RWPE2 (cell line): ENCODE data around the gene MDH1B.

Source experiments
- ATAC-seq: fragments of 200-7000 bp; cut with Tn5 transposase; 3 replicates; pipeline ENCODE4 v1.9.1; 2021; ENCODE audit warnings: low read depth
- DNase-seq: peaks from one replicate; pipeline ENCODE4 v3.0.0-alpha.2; 2020; ENCODE audit warnings: low spot score
- H3K27ac ChIP-seq: fragments of 450-650 bp; 2 replicates; pipeline ENCODE4 v1.5.1; 2017; ENCODE audit warnings: mild to moderate bottlenecking; ENCODE audit not compliant: poor library complexity, severe bottlenecking
- H3K27me3 ChIP-seq: fragments of 250-450 bp; sonication (Bioruptor Pico); 2 replicates; pipeline ENCODE4 v1.5.1; 2021; ENCODE audit warnings: mild to moderate bottlenecking, moderate library complexity; ENCODE audit not compliant: insufficient read depth, poor library complexity, severe bottlenecking
- H3K36me3 ChIP-seq: fragments of 250-450 bp; sonication (Bioruptor Pico); 2 replicates; pipeline ENCODE4 v1.5.1; 2020; ENCODE audit warnings: low read depth, mild to moderate bottlenecking, moderate library complexity
- H3K4me1 ChIP-seq: fragments of 250-450 bp; sonication (Bioruptor Pico); 2 replicates; pipeline ENCODE4 v1.5.1; 2021; ENCODE audit warnings: mild to moderate bottlenecking, moderate library complexity; ENCODE audit not compliant: insufficient read depth, poor library complexity, severe bottlenecking
- H3K4me3 ChIP-seq: fragments of 250-450 bp; sonication (Bioruptor Pico); 2 replicates; pipeline ENCODE4 v1.5.1; 2021; ENCODE audit warnings: mild to moderate bottlenecking, moderate library complexity; ENCODE audit not compliant: severe bottlenecking
- H3K9me3 ChIP-seq: fragments of 250-450 bp; sonication (Bioruptor Pico); 2 replicates; pipeline ENCODE4 v1.5.1; 2021; ENCODE audit warnings: mild to moderate bottlenecking, moderate library complexity; ENCODE audit not compliant: severe bottlenecking
- CTCF ChIP-seq: fragments of 450-650 bp; IDR thresholded peaks from one replicate; pipeline ENCODE4 v1.5.1; 2017; ENCODE audit warnings: mild to moderate bottlenecking, moderate library complexity; ENCODE audit not compliant: poor library complexity, severe bottlenecking

MDH1B gene

GRCh38 chr2:206739271-206739670, 25.9 kb downstream of the MDH1B start:
- no peak for ATAC-seq

GRCh38 chr2:206736935-206737334, 28.2 kb downstream of the MDH1B start:
- H3K27ac ChIP-seq, result no peak overlapping the region
- H3K36me3 ChIP-seq, result no peaks in the 10 kb centered on the region

More at GRCh38 chr2:206739271-206739670, 25.9 kb downstream of the MDH1B start:
- H3K4me3 ChIP-seq, result no peak overlapping the region
- no peak for DNase-seq
- H3K4me1 ChIP-seq, result no peaks in the 10 kb centered on the region
- H3K9me3 ChIP-seq, result no peaks in the 10 kb centered on the region
- H3K27ac ChIP-seq, result no peak overlapping the region
- no peak for TF ChIP-seq CTCF
- no peaks in the 10 kb centered on the region for H3K27me3 ChIP-seq
- H3K36me3 ChIP-seq, result no peaks in the 10 kb centered on the region

GRCh38 chr2:206733341-206733740, 31.8 kb downstream of the MDH1B start:
- no peak overlapping the region for H3K27ac ChIP-seq
- H3K9me3 ChIP-seq, result no peaks in the 10 kb centered on the region
- ATAC-seq, result no peak
- H3K27me3 ChIP-seq, result no peaks in the 10 kb centered on the region
- no peaks in the 10 kb centered on the region for H3K4me1 ChIP-seq
- DNase-seq, result no peak
- no peaks in the 10 kb centered on the region for H3K36me3 ChIP-seq
- no peak overlapping the region for H3K4me3 ChIP-seq
- no peak for TF ChIP-seq CTCF

More at GRCh38 chr2:206736935-206737334, 28.2 kb downstream of the MDH1B start:
- Histone ChIP-seq H3K4me1 (no peaks in the 10 kb centered on the region), H3K27me3 (no peaks in the 10 kb centered on the region), H3K9me3 (no peaks in the 10 kb centered on the region), H3K4me3 (no peak overlapping the region)
- TF ChIP-seq CTCF, result no peak
- no peak for ATAC-seq
- no peak for DNase-seq

GRCh38 chr2:206728277-206729199, 36.6 kb downstream of the MDH1B start:
- DNase-seq, result no peak

More at GRCh38 chr2:206728277-206729199, 36.6 kb downstream of the MDH1B start:
- TF ChIP-seq CTCF, result no peak
- Histone ChIP-seq H3K27me3 (no peaks in the 10 kb centered on the region), H3K4me1 (no peaks in the 10 kb centered on the region), H3K36me3 (no peaks in the 10 kb centered on the region), H3K4me3 (no peak overlapping the region), H3K9me3 (no peaks in the 10 kb centered on the region), H3K27ac (no peak overlapping the region)
- ATAC-seq, result peak; percentile 67; the same call in 1 of the 3 replicates
